AG10803 (cell line): ENCODE results near the gene TRABD2A.

Source experiments
- DNase-seq: peaks from one replicate; pipeline ENCODE4 v3.0.0; 2010; ENCODE audit warnings: low read depth
- H3K4me3 ChIP-seq: 2 replicates; pipeline ENCODE4 v1.5.1; 2011; ENCODE audit warnings: mild to moderate bottlenecking, low read length, control low read depth
- CTCF ChIP-seq: conservative IDR thresholded peaks from 2 replicates; pipeline ENCODE4 v1.5.1; 2011; ENCODE audit warnings: mild to moderate bottlenecking, low read length, control low read depth, inconsistent platforms

The TRABD2A gene

DNA sequence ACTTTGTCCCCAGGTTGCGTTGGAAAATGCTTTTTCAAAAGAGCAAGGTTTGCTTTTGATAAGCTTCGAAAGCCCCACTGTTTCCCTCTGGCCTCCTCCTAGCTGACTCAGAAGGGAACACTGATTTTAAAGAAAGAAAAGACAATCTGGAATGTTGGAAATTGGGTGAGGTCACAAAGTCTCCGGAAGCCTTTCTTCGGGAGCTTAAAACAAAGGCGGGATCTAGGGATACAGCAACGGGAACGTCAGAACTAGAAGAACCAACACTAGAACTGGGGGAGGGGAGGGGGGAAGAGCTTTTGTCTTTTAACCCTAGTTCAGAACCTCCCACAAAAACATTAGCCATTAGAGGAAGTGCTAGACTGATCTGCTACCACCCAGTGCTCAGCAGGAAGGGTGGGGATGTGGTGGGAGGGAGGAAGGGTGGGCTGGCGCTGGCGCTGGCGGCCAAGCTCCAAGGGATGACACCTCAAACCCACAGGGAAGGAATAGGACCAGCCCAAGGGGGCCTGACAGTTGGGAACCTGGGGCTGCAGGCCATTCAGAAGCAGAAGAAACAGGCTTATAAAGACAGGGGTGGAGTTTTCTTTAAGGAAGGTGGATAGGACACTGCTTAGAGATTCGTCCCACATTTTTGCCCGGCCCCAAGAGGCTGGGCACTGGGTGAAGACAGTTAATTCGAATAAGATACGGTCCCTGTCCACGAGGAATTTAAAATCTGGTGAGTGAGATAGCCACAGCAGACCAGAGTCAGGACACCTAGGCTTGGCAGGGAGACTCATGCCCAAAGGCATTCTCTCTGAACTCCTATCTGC lies 26.2 kb upstream of the TRABD2A start:
- peak overlapping the region; percentile 95 for H3K4me3 ChIP-seq
- DNase-seq: peak; percentile 90
- TF ChIP-seq CTCF: no peak

DNA sequence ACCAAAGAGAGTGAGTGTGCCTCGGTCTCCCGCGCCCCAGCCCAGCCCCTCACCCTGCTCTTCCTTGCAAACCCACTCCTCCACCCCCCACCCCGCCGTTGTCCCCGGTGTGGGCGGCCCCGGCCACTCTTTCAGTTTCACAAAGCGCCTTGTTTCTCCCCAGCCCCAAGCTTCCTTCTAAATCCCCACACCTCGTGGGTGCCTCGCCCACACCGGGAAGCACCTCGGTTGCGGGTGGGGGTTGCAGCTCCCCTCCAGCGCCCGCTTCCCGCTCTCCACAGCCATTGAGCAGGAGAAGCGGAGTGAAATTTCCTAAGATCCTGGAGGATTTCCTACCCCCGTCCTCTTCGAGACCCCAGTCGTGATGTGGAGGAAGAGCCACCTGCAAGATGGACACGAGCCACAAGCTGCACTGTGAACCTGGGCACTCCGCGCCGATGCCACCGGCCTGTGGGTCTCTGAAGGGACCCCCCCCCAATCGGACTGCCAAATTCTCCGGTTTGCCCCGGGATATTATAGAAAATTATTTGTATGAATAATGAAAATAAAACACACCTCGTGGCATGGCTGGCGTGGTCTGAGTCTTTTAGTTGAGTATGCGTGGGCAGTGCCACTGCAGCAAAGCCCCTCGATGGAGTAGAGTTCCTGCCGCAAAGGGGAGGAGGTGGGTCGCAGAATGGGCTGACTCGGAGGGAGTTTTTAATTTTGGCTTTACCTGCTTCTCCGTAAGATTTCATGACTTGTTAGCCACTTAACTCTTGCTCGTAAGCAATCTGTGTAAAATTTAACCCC lies 25.4 kb upstream of the TRABD2A start:
- no peak for DNase-seq
- H3K4me3 ChIP-seq: peak overlapping the region; percentile 95
- no peak for TF ChIP-seq CTCF

DNA sequence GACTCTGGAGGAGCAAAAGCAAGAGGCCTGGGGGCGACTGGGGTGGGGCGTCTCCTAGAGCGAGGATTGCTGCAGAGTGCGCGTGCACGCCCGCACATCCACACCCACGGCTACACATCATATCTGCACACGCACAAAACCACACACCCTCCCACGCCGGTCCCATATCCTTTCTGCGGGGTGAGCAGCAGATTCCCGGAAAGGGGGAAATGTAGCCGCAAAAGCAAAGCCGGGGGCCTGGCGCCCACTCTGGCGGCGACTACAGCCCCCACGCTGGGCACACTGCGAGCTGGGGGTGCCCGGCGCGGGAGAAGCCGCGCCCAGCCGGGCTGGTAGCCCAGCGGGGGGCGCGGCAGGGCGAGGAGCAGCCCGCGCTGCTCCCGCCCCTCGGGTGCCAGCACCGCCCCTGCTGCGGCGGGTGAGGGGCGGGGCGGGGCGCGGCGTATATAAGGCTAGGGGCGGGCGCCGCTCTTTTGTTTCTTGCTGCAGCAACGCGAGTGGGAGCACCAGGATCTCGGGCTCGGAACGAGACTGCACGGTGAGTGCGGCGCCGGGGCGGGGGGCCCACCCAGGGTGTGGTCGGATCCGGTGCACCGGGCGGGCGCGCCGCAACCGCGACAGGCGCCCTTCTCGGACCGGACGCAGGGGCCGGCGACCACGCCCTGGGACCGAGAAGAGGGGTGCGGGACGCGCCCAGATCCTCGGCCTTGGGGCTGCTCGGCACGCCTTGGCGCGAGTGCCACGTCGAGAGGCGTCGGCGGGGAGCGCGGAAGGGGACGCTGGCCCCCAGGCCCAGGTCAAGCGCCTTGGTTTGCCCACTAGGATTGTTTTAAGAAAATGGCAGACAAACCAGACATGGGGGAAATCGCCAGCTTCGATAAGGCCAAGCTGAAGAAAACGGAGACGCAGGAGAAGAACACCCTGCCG lies 24.6 kb upstream of the TRABD2A start, which contains the start of gene TMSB10:
Gene TMSB10 (plus strand): TSS at position 476 of the 927 bp plus-strand sequence.
- H3K4me3 ChIP-seq: peak within 1 kb of the TSS; percentile 95
- no peak; the same call in 1 of the 2 replicates for TF ChIP-seq CTCF
- peak; percentile 86 for DNase-seq

DNA sequence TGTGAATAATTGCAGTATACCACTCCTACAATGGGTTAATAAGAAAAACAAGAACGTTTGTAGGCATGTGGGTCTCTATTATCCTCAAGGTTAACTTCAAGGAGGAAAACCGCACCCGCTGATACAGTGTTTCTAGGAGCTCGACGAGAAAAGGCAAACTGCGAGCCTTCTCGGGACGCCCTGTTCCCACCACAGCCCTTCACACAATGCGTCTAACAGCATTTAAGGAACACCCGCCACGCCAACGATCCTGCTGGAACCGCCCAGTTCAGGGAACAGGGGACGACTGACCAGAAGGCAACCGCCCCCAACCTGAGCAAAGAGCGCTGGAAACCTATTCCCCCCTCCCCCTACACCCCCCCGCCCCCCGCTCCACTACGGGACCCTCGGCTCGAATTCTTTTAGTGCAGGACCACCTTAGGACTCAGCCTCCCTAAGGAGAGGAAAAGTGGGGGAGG lies 23.9 kb upstream of the TRABD2A start:
- no peak for TF ChIP-seq CTCF
- peak overlapping the region; percentile 87 for H3K4me3 ChIP-seq
- peak; percentile 52 for DNase-seq

- TF ChIP-seq CTCF: no peak
- DNase-seq: no peak
- H3K4me3 ChIP-seq: no peak overlapping the region
Measured at GRCh38 chr2:84904151-84904550, 23.3 kb upstream of the TRABD2A start.

DNA sequence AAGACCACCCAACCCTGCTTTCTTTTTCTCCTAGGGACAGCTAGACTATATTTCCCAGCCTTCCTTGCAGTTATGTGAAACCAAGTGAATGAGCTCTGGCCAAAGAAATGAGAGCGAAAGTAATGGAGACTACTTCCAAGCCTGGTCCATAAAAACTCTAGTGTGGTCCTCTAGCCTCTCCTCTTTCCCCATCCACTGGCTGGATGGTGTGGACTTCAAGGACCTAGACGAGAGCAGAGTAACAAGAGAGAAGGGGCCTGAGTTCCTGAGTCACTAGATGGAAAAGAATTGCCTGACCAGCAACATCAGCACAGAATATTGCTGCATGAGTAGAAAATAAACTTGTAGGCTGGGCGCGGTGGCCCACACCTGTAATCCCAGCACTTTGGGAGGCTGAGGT lies 21.6 kb upstream of the TRABD2A start:
- TF ChIP-seq CTCF: no peak
- DNase-seq: no peak
- no peak overlapping the region for H3K4me3 ChIP-seq
